SK-N-SH (cell line): ENCODE data around the gene PRKG1. TPM values are rescaled to one million over a fixed set of nuclear protein-coding genes. Genes with fewer than 3 reads are reported as not detected.

ENCODE experiments used
- CTCF ChIA-PET: fragments of 300-600, 350-600 bp; formaldehyde crosslinking; extraction: SDS; loops from one replicate; lab custom pipeline; 2021; lab: Yijun Ruan, JAX
- POLR2A ChIA-PET: fragments of 350-600 bp; sonication (Branson Sonifier 250); formaldehyde crosslinking; extraction: SDS; loops from one replicate; lab custom pipeline; 2020; ENCODE audit warnings: antibody characterized with exemption, inconsistent platforms; lab: Yijun Ruan, JAX
- DNase-seq: peaks from one replicate; pipeline ENCODE4 v3.0.0; 2012
- H2AFZ ChIP-seq: fragments of 200-600 bp; sonication (generic); 2 replicates; pipeline ENCODE4 v1.8.1; 2016; ENCODE audit warnings: antibody characterized with exemption, mild to moderate bottlenecking, low read depth
- H3F3A ChIP-seq: fragments of 200-600 bp; sonication (generic); replicated peaks from 2 replicates; pipeline ENCODE3; 2016; ENCODE audit warnings: antibody characterized with exemption, mild to moderate bottlenecking; ENCODE audit not compliant: insufficient read depth
- H3K27ac ChIP-seq, 2 experiments: fragments of 200-500 bp in 1 of 2; fragments of 200-600 bp in 1 of 2; sonication (Bioruptor generic) in 1 of 2; sonication (generic), shearing (Covaris generic) in 1 of 2; 2 replicates each; pipeline versions ENCODE4 v1.5.1 to v1.6.1; 2014 to 2016; ENCODE audit warnings: low read depth in 2 of 2, inconsistent platforms in 1 of 2, low read length in 1 of 2, mild to moderate bottlenecking in 1 of 2, mixed read lengths in 1 of 2
- H3K27me3 ChIP-seq: fragments of 200-600 bp; sonication (generic), shearing (Covaris generic); 2 replicates; pipeline ENCODE4 v1.6.1; 2016; ENCODE audit warnings: mixed run types; ENCODE audit not compliant: insufficient read depth
- H3K36me3 ChIP-seq, 2 experiments: fragments of 200-500 bp in 1 of 2; fragments of 200-600 bp in 1 of 2; sonication (Bioruptor generic) in 1 of 2; sonication (generic) in 1 of 2; replicated peaks in 1 of 2; 2 replicates each; pipeline versions ENCODE3 to v1.5.1; 2014 to 2016; ENCODE audit warnings: low read length in 1 of 2, mild to moderate bottlenecking in 1 of 2; ENCODE audit not compliant: insufficient read depth in 2 of 2, control insufficient read depth in 1 of 2
- H3K4me1 ChIP-seq, 2 experiments: fragments of 200-500 bp in 1 of 2; fragments of 200-600 bp in 1 of 2; sonication (Bioruptor generic) in 1 of 2; sonication (generic), shearing (Covaris generic) in 1 of 2; 2 replicates each; pipeline versions ENCODE4 v1.5.1 to v1.6.1; 2014 to 2016; ENCODE audit warnings: low read depth in 1 of 2, low read length in 1 of 2, mixed run types in 1 of 2; ENCODE audit not compliant: insufficient read depth in 2 of 2, control insufficient read depth in 1 of 2
- H3K4me2 ChIP-seq: fragments of 200-600 bp; sonication (generic), shearing (Covaris generic); 2 replicates; pipeline ENCODE4 v1.6.1; 2017; ENCODE audit warnings: mixed run types
- H3K4me3 ChIP-seq, 2 experiments: fragments of 200-500 bp in 1 of 2; fragments of 200-600 bp in 1 of 2; sonication (Bioruptor generic) in 1 of 2; sonication (generic), shearing (Covaris generic) in 1 of 2; 2 replicates each; pipeline versions ENCODE4 v1.5.1 to v1.8.1; 2014 to 2016; ENCODE audit warnings: low read depth in 2 of 2, inconsistent platforms in 1 of 2, low read length in 1 of 2, mild to moderate bottlenecking in 1 of 2, mixed read lengths in 1 of 2, moderate library complexity in 1 of 2
- H3K79me2 ChIP-seq: fragments of 200-600 bp; sonication (generic); 2 replicates; pipeline ENCODE4 v1.8.1; 2017; ENCODE audit warnings: mild to moderate bottlenecking; ENCODE audit not compliant: insufficient read depth
- H3K9ac ChIP-seq: fragments of 200-600 bp; sonication (generic); 2 replicates; pipeline ENCODE4 v1.6.1; 2017; ENCODE audit warnings: mixed run types
- H3K9me2 ChIP-seq: fragments of 200-600 bp; sonication (generic); 2 replicates; pipeline ENCODE4 v1.6.1; 2017; ENCODE audit warnings: mixed run types
- H3K9me3 ChIP-seq: fragments of 200-600 bp; sonication (generic); 2 replicates; pipeline ENCODE4 v1.6.1; 2017; ENCODE audit warnings: mixed run types, mild to moderate bottlenecking, moderate library complexity
- H4K20me1 ChIP-seq: fragments of 200-600 bp; sonication (generic); 2 replicates; pipeline ENCODE4 v1.6.1; 2017; ENCODE audit warnings: mild to moderate bottlenecking, mixed run types; ENCODE audit not compliant: insufficient read depth
- EZH2phosphoT487 ChIP-seq: fragments of 200-600 bp; sonication (generic); IDR thresholded peaks from 2 replicates; pipeline ENCODE4 v1.6.1; 2017; ENCODE audit warnings: low read depth, mixed run types, mild to moderate bottlenecking, antibody characterized with exemption, moderate library complexity, borderline replicate concordance
- FOXJ3 ChIP-seq: sonication (generic); formaldehyde crosslinking; IDR thresholded peaks from 2 replicates; pipeline ENCODE4 v1.5.1; 2020; ENCODE audit warnings: mild to moderate bottlenecking, missing genetic modification reagents
- GABPA ChIP-seq: IDR thresholded peaks from 2 replicates; pipeline ENCODE4 v1.4.0; 2012; ENCODE audit warnings: low read depth, mild to moderate bottlenecking
- GATA2 ChIP-seq: sonication (generic); formaldehyde crosslinking; IDR thresholded peaks from 2 replicates; pipeline ENCODE4 v1.5.0; 2020; ENCODE audit warnings: mild to moderate bottlenecking, missing genetic modification reagents
- MAX ChIP-seq: IDR thresholded peaks from 2 replicates; pipeline ENCODE4 v1.4.0; 2012; ENCODE audit warnings: low read depth
- MEF2A ChIP-seq: IDR thresholded peaks from 2 replicates; pipeline ENCODE4 v1.4.0; 2012; ENCODE audit warnings: low read depth, borderline replicate concordance
- NFIC ChIP-seq: IDR thresholded peaks from 2 replicates; pipeline ENCODE4 v1.4.0; 2012; ENCODE audit warnings: borderline replicate concordance
- REST ChIP-seq: IDR thresholded peaks from 2 replicates; pipeline ENCODE4 v1.6.1; 2012; ENCODE audit warnings: mild to moderate bottlenecking, low read depth, low read length, moderate library complexity
- SIN3A ChIP-seq: IDR thresholded peaks from 2 replicates; pipeline ENCODE4 v1.6.1; 2012; ENCODE audit warnings: low read depth, mild to moderate bottlenecking, low read length, moderate library complexity, borderline replicate concordance
- TAF1 ChIP-seq: IDR thresholded peaks from 2 replicates; pipeline ENCODE4 v1.6.1; 2012; ENCODE audit warnings: low read depth, mild to moderate bottlenecking, low read length, moderate library complexity, borderline replicate concordance
- TCF12 ChIP-seq: IDR thresholded peaks from 2 replicates; pipeline ENCODE4 v1.4.0; 2012
- WGBS: methylation state at CpG from one replicate; pipeline ENCODE4 v1.1.6; 2017; ENCODE audit warnings: low lambda C conversion rate; 5-methylcytosine and 5-hydroxymethylcytosine counted together
- polyA plus RNA-seq, 3 experiments: library from polyadenylated mRNA; depleted of rRNA; stranded (reverse); fragments of >200 nt; gene quantifications; 2 replicates each; pipeline ENCODE4 v1.2.3, GENCODE V29; 2012
- TF ChIP-seq, protein P1 (sequence below): fragments of 150-350 bp; IDR thresholded peaks from 2 replicates; pipeline ENCODE4 v1.6.1; 2016; ENCODE audit warnings: mild to moderate bottlenecking, low read depth, low read length
- TF ChIP-seq, protein P2 (sequence below): fragments of 200-600 bp; sonication (generic); IDR thresholded peaks from 2 replicates; pipeline ENCODE4 v1.6.1; 2017; ENCODE audit warnings: antibody characterized with exemption, mild to moderate bottlenecking, moderate library complexity
- TF ChIP-seq, protein P3 (sequence below): fragments of 150-350 bp; IDR thresholded peaks from 2 replicates; pipeline ENCODE4 v1.6.1; 2017; ENCODE audit warnings: antibody characterized with exemption, low read length, low read depth, borderline replicate concordance
- TF ChIP-seq, protein P4 (sequence below): IDR thresholded peaks from 2 replicates; pipeline ENCODE4; 2012

Gene PRKG1
- polyA plus RNA-seq, 1 of the 3 experiments (the other 2 are of a cell fraction), result 4.1 TPM

DNA sequence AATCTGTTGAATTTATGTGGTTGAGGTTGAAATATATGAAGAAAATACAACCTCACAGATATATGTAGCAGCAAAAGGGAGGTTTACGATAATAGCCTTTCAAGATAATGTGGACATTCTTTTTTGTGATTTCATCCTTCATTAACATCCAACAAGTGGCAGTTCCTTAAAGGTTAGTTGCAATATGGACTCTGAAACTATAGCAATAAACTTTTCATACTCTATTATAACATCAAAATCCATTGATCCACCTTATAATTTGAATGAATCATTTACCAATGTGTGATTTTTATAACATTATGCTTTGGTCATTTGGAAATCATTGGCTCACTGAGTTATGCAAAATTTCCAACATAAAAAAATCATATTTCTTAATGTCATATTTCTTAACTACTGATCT, 825.9 kb downstream of the PRKG1 start:
- Histone ChIP-seq H3F3A (no peaks in the 10 kb centered on the region), H3K4me3 (no peak overlapping the region), H3K9me3 (no peaks in the 10 kb centered on the region), H3K4me1 (no peaks in the 10 kb centered on the region; a peak in 1 of 4 replicates), H3K79me2 (no peaks in the 10 kb centered on the region), H3K36me3 (no peaks in the 10 kb centered on the region), H3K27ac (no peak overlapping the region), H3K9ac (no peak overlapping the region), H3K9me2 (no peaks in the 10 kb centered on the region), H3K4me2 (no peak overlapping the region), H2AFZ (no peak overlapping the region), H3K27me3 (no peaks in the 10 kb centered on the region), H4K20me1 (no peaks in the 10 kb centered on the region)
- CTCF ChIA-PET, result interaction anchor here (0.7 kb wide), 1 partner anchor 317 kb away, joined by 3 read pairs; no protein-coding TSS in a partner anchor
- TF ChIP-seq, protein P1, sequence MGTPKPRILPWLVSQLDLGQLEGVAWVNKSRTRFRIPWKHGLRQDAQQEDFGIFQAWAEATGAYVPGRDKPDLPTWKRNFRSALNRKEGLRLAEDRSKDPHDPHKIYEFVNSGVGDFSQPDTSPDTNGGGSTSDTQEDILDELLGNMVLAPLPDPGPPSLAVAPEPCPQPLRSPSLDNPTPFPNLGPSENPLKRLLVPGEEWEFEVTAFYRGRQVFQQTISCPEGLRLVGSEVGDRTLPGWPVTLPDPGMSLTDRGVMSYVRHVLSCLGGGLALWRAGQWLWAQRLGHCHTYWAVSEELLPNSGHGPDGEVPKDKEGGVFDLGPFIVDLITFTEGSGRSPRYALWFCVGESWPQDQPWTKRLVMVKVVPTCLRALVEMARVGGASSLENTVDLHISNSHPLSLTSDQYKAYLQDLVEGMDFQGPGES, result no peak
- TF ChIP-seq GATA2 (CRISPR knock-in tag) (no peak), GABPA (no peak), MEF2A (no peak)
- POLR2A ChIA-PET, result no interaction called here
- DNase-seq, result no peak
- 85% methylated on average over 1 of the region's 1 CpG for WGBS

DNA sequence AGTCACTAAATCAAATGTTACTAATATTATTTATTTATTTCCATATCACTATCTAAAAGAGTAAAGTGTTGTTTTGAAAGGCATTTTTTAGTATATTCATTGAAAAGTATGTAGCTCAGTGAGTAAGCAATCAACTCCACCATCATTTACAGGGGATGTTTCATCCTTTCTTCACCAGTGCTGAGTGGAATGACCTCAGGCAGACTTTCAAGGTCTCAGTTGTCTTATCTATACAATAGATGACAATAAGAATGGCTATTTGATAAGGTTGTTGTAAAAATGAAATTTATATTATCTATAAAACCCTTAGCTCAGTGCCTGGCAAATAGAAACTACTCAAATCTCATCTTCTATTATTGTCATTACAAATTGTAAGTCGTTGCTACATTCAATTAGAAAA, 829.4 kb downstream of the PRKG1 start:
- ChIA-PET POLR2A (no interaction called here), CTCF (no interaction called here)
- WGBS, result 48% methylated on average over 1 of the region's 1 CpG
- H3K36me3 ChIP-seq, result no peaks in the 10 kb centered on the region
- H3K4me3 ChIP-seq, result no peak overlapping the region
- no peaks in the 10 kb centered on the region for H3K79me2 ChIP-seq
- H3K4me2 ChIP-seq, result no peak overlapping the region
- DNase-seq, result no peak
- no peaks in the 10 kb centered on the region for H3K27me3 ChIP-seq
- no peaks in the 10 kb centered on the region for H3K9me3 ChIP-seq
- no peaks in the 10 kb centered on the region for H3F3A ChIP-seq
- no peaks in the 10 kb centered on the region for H3K4me1 ChIP-seq
- no peak overlapping the region for H3K27ac ChIP-seq
- no peak overlapping the region for H3K9ac ChIP-seq
- TF ChIP-seq EZH2phosphoT487 (no peak), NFIC (no peak), MAX (no peak), MEF2A (no peak), FOXJ3 (CRISPR knock-in tag) (no peak), TAF1 (no peak), TCF12 (no peak), SIN3A (no peak), REST (no peak)
- TF ChIP-seq, protein P2, sequence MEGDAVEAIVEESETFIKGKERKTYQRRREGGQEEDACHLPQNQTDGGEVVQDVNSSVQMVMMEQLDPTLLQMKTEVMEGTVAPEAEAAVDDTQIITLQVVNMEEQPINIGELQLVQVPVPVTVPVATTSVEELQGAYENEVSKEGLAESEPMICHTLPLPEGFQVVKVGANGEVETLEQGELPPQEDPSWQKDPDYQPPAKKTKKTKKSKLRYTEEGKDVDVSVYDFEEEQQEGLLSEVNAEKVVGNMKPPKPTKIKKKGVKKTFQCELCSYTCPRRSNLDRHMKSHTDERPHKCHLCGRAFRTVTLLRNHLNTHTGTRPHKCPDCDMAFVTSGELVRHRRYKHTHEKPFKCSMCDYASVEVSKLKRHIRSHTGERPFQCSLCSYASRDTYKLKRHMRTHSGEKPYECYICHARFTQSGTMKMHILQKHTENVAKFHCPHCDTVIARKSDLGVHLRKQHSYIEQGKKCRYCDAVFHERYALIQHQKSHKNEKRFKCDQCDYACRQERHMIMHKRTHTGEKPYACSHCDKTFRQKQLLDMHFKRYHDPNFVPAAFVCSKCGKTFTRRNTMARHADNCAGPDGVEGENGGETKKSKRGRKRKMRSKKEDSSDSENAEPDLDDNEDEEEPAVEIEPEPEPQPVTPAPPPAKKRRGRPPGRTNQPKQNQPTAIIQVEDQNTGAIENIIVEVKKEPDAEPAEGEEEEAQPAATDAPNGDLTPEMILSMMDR, result no peak
- TF ChIP-seq, protein P3, sequence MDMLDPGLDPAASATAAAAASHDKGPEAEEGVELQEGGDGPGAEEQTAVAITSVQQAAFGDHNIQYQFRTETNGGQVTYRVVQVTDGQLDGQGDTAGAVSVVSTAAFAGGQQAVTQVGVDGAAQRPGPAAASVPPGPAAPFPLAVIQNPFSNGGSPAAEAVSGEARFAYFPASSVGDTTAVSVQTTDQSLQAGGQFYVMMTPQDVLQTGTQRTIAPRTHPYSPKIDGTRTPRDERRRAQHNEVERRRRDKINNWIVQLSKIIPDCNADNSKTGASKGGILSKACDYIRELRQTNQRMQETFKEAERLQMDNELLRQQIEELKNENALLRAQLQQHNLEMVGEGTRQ, result no peak
- TF ChIP-seq, protein P4, sequence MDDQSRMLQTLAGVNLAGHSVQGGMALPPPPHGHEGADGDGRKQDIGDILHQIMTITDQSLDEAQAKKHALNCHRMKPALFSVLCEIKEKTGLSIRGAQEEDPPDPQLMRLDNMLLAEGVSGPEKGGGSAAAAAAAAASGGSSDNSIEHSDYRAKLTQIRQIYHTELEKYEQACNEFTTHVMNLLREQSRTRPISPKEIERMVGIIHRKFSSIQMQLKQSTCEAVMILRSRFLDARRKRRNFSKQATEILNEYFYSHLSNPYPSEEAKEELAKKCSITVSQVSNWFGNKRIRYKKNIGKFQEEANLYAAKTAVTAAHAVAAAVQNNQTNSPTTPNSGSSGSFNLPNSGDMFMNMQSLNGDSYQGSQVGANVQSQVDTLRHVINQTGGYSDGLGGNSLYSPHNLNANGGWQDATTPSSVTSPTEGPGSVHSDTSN, result no peak
- H4K20me1 ChIP-seq, result no peaks in the 10 kb centered on the region
- H2AFZ ChIP-seq, result no peak overlapping the region
- H3K9me2 ChIP-seq, result no peaks in the 10 kb centered on the region
